SK-N-SH (cell line): ENCODE results near the gene PPP1R37. TPM values are rescaled to one million over a fixed set of nuclear protein-coding genes. Genes with fewer than 3 reads are reported as not detected.

Source experiments
- CTCF ChIA-PET: fragments of 300-600, 350-600 bp; formaldehyde crosslinking; extraction: SDS; loops from one replicate; lab custom pipeline; 2021; lab: Yijun Ruan, JAX
- POLR2A ChIA-PET: fragments of 350-600 bp; sonication (Branson Sonifier 250); formaldehyde crosslinking; extraction: SDS; loops from one replicate; lab custom pipeline; 2020; ENCODE audit warnings: antibody characterized with exemption, inconsistent platforms; lab: Yijun Ruan, JAX
- DNase-seq: peaks from one replicate; pipeline ENCODE4 v3.0.0; 2012
- H2AFZ ChIP-seq: fragments of 200-600 bp; sonication (generic); 2 replicates; pipeline ENCODE4 v1.8.1; 2016; ENCODE audit warnings: antibody characterized with exemption, mild to moderate bottlenecking, low read depth
- H3F3A ChIP-seq: fragments of 200-600 bp; sonication (generic); replicated peaks from 2 replicates; pipeline ENCODE3; 2016; ENCODE audit warnings: antibody characterized with exemption, mild to moderate bottlenecking; ENCODE audit not compliant: insufficient read depth
- H3K27ac ChIP-seq, 2 experiments: fragments of 200-500 bp in 1 of 2; fragments of 200-600 bp in 1 of 2; sonication (Bioruptor generic) in 1 of 2; sonication (generic), shearing (Covaris generic) in 1 of 2; 2 replicates each; pipeline versions ENCODE4 v1.5.1 to v1.6.1; 2014 to 2016; ENCODE audit warnings: low read depth in 2 of 2, inconsistent platforms in 1 of 2, low read length in 1 of 2, mild to moderate bottlenecking in 1 of 2, mixed read lengths in 1 of 2
- H3K27me3 ChIP-seq: fragments of 200-600 bp; sonication (generic), shearing (Covaris generic); 2 replicates; pipeline ENCODE4 v1.6.1; 2016; ENCODE audit warnings: mixed run types; ENCODE audit not compliant: insufficient read depth
- H3K36me3 ChIP-seq, 2 experiments: fragments of 200-500 bp in 1 of 2; fragments of 200-600 bp in 1 of 2; sonication (Bioruptor generic) in 1 of 2; sonication (generic) in 1 of 2; replicated peaks in 1 of 2; 2 replicates each; pipeline versions ENCODE3 to v1.5.1; 2014 to 2016; ENCODE audit warnings: low read length in 1 of 2, mild to moderate bottlenecking in 1 of 2; ENCODE audit not compliant: insufficient read depth in 2 of 2, control insufficient read depth in 1 of 2
- H3K4me1 ChIP-seq, 2 experiments: fragments of 200-500 bp in 1 of 2; fragments of 200-600 bp in 1 of 2; sonication (Bioruptor generic) in 1 of 2; sonication (generic), shearing (Covaris generic) in 1 of 2; 2 replicates each; pipeline versions ENCODE4 v1.5.1 to v1.6.1; 2014 to 2016; ENCODE audit warnings: low read depth in 1 of 2, low read length in 1 of 2, mixed run types in 1 of 2; ENCODE audit not compliant: insufficient read depth in 2 of 2, control insufficient read depth in 1 of 2
- H3K4me2 ChIP-seq: fragments of 200-600 bp; sonication (generic), shearing (Covaris generic); 2 replicates; pipeline ENCODE4 v1.6.1; 2017; ENCODE audit warnings: mixed run types
- H3K4me3 ChIP-seq, 2 experiments: fragments of 200-500 bp in 1 of 2; fragments of 200-600 bp in 1 of 2; sonication (Bioruptor generic) in 1 of 2; sonication (generic), shearing (Covaris generic) in 1 of 2; 2 replicates each; pipeline versions ENCODE4 v1.5.1 to v1.8.1; 2014 to 2016; ENCODE audit warnings: low read depth in 2 of 2, inconsistent platforms in 1 of 2, low read length in 1 of 2, mild to moderate bottlenecking in 1 of 2, mixed read lengths in 1 of 2, moderate library complexity in 1 of 2
- H3K79me2 ChIP-seq: fragments of 200-600 bp; sonication (generic); 2 replicates; pipeline ENCODE4 v1.8.1; 2017; ENCODE audit warnings: mild to moderate bottlenecking; ENCODE audit not compliant: insufficient read depth
- H3K9ac ChIP-seq: fragments of 200-600 bp; sonication (generic); 2 replicates; pipeline ENCODE4 v1.6.1; 2017; ENCODE audit warnings: mixed run types
- H3K9me2 ChIP-seq: fragments of 200-600 bp; sonication (generic); 2 replicates; pipeline ENCODE4 v1.6.1; 2017; ENCODE audit warnings: mixed run types
- H3K9me3 ChIP-seq: fragments of 200-600 bp; sonication (generic); 2 replicates; pipeline ENCODE4 v1.6.1; 2017; ENCODE audit warnings: mixed run types, mild to moderate bottlenecking, moderate library complexity
- H4K20me1 ChIP-seq: fragments of 200-600 bp; sonication (generic); 2 replicates; pipeline ENCODE4 v1.6.1; 2017; ENCODE audit warnings: mild to moderate bottlenecking, mixed run types; ENCODE audit not compliant: insufficient read depth
- CHD2 ChIP-seq: fragments of 150-350 bp; IDR thresholded peaks from 2 replicates; pipeline ENCODE4 v1.6.1; 2018; ENCODE audit warnings: low read length; ENCODE audit not compliant: partially characterized antibody
- CTCF ChIP-seq: fragments of 200-600 bp; sonication (generic); IDR thresholded peaks from 2 replicates; pipeline ENCODE4 v1.6.1; 2017; ENCODE audit warnings: antibody characterized with exemption, mild to moderate bottlenecking, moderate library complexity
- EZH2phosphoT487 ChIP-seq: fragments of 200-600 bp; sonication (generic); IDR thresholded peaks from 2 replicates; pipeline ENCODE4 v1.6.1; 2017; ENCODE audit warnings: low read depth, mixed run types, mild to moderate bottlenecking, antibody characterized with exemption, moderate library complexity, borderline replicate concordance
- PBX3 ChIP-seq: IDR thresholded peaks from 2 replicates; pipeline ENCODE4; 2012
- RAD21 ChIP-seq: IDR thresholded peaks from 2 replicates; pipeline ENCODE4 v1.6.1; 2012; ENCODE audit warnings: mild to moderate bottlenecking, low read length
- REST ChIP-seq: IDR thresholded peaks from 2 replicates; pipeline ENCODE4 v1.6.1; 2012; ENCODE audit warnings: mild to moderate bottlenecking, low read depth, low read length, moderate library complexity
- RXRA ChIP-seq: IDR thresholded peaks from 2 replicates; pipeline ENCODE4 v1.4.0; 2012; ENCODE audit warnings: low read depth, mild to moderate bottlenecking, borderline replicate concordance
- SMC3 ChIP-seq: IDR thresholded peaks from 2 replicates; pipeline ENCODE4 v1.6.1; 2012; ENCODE audit warnings: low read depth, low read length, improper control_type of control experiment
- TEAD4 ChIP-seq: IDR thresholded peaks from 2 replicates; pipeline ENCODE4 v1.4.0; 2012; ENCODE audit warnings: mild to moderate bottlenecking, borderline replicate concordance; ENCODE audit not compliant: insufficient read depth
- USF1 ChIP-seq: IDR thresholded peaks from 2 replicates; pipeline ENCODE4 v1.4.0; 2012; ENCODE audit warnings: low read depth, borderline replicate concordance
- USF2 ChIP-seq: fragments of 150-350 bp; IDR thresholded peaks from 2 replicates; pipeline ENCODE4 v1.6.1; 2017; ENCODE audit warnings: antibody characterized with exemption, low read length, low read depth, borderline replicate concordance
- ZBTB33 ChIP-seq: IDR thresholded peaks from 2 replicates; pipeline ENCODE4 v1.4.0; 2012; ENCODE audit warnings: low read depth, borderline replicate concordance
- WGBS: methylation state at CpG from one replicate; pipeline ENCODE4 v1.1.6; 2017; ENCODE audit warnings: low lambda C conversion rate; 5-methylcytosine and 5-hydroxymethylcytosine counted together
- polyA plus RNA-seq, 3 experiments: library from polyadenylated mRNA; depleted of rRNA; stranded (reverse); fragments of >200 nt; gene quantifications; 2 replicates each; pipeline ENCODE4 v1.2.3, GENCODE V29; 2012

PPP1R37 gene
- polyA plus RNA-seq, 1 of the 3 experiments (the other 2 are of a cell fraction) = 24.4 TPM

GRCh38 chr19:45133661-45134060 is 40.7 kb downstream of the PPP1R37 start (continued):
- TF ChIP-seq USF2 = no peak
- TF ChIP-seq TEAD4 = no peak
- no peak for TF ChIP-seq ZBTB33
- TF ChIP-seq PBX3 = no peak
- no peak for TF ChIP-seq REST
- no peak for TF ChIP-seq CHD2
- TF ChIP-seq SMC3 = no peak

GRCh38 chr19:45135176-45135885 is 42.4 kb downstream of the PPP1R37 start:
- Histone ChIP-seq H3K9ac (no peak overlapping the region), H3K27ac (no peak overlapping the region), H3K36me3 (no peaks in the 10 kb centered on the region), H3K79me2 (peaks cover 63% of the 10 kb centered on the region; the same call in 1 of the 2 replicates), H3K4me3 (no peak overlapping the region), H3K9me3 (no peaks in the 10 kb centered on the region), H2AFZ (no peak overlapping the region), H3K9me2 (no peaks in the 10 kb centered on the region), H4K20me1 (peaks cover 26% of the 10 kb centered on the region), H3K27me3 (no peaks in the 10 kb centered on the region), H3K4me1 (peaks cover 0 to 23% of the 10 kb centered on the region in 2 experiments; a peak in 1 of 4 replicates), H3K4me2 (no peak overlapping the region), H3F3A (no peaks in the 10 kb centered on the region)
- WGBS = 97% methylated on average over 20 of the region's 21 CpGs
- no peak for DNase-seq
- CTCF ChIA-PET = interaction anchor here (1.1 to 5.0 kb wide), 3 partner anchors 10 to 113 kb away, joined by 3 to 24 read pairs (median 21); no protein-coding TSS in a partner anchor
- TF ChIP-seq RAD21 (no peak), ZBTB33 (no peak), USF1 (no peak), CHD2 (no peak), RXRA (no peak), CTCF (no peak), EZH2phosphoT487 (no peak)
- POLR2A ChIA-PET = no interaction called here
